ENCODE results near the gene SLC7A6OS. TPM values are rescaled to one million over a fixed set of nuclear protein-coding genes. Genes with fewer than 3 reads are reported as not detected.

Gene SLC7A6OS
- total and polyA plus RNA-seq, 10 of the 15 experiments (the other 5 are each of a cell fraction or from before 2014, with no cell fraction given), result 2.9 to 27.4 (median 16.9) TPM

- Histone ChIP-seq H4K20me1 (ENCODE audit: control insufficient read depth, insufficient read depth) (no peaks in the 10 kb centered on the region), H3K79me2 (ENCODE audit: control insufficient read depth, insufficient read depth, low read length) (peaks cover 57% of the 10 kb centered on the region), H3K27me3 (replicated peaks in 1 of 2; ENCODE audit: control insufficient read depth in 2 of 2, insufficient read depth in 2 of 2, low read length in 1 of 2) (no peaks in the 10 kb centered on the region), H3K9ac (ENCODE audit: control insufficient read depth, insufficient read depth, low read length) (peak overlapping the region; percentile 7; the same call in 1 of the 2 replicates), H3K9me3 (replicated peaks; ENCODE audit: control insufficient read depth, insufficient read depth, low read length) (no peaks in the 10 kb centered on the region), H3K27ac (ENCODE audit: control insufficient read depth, insufficient read depth) (peak overlapping the region; percentile 91), H2AFZ (ENCODE audit: control insufficient read depth, low read depth, low read length) (no peak overlapping the region), H3K4me3 (peak overlapping the region; percentile 23; the same call in 1 of the 2 replicates), H3K4me1 (ENCODE audit: control insufficient read depth, insufficient read depth, low read length) (peaks cover 86% of the 10 kb centered on the region), H3K4me2 (ENCODE audit: control insufficient read depth, insufficient read depth) (peak overlapping the region; percentile 77), H3K36me3 (ENCODE audit: control insufficient read depth in 2 of 2, insufficient read depth in 2 of 2, low read length in 1 of 2) (peaks cover 12 to 16% of the 10 kb centered on the region in 2 experiments; a peak in 3 of 4 replicates)
- RAD21 ChIA-PET (ENCODE audit: unreplicated experiment), result interaction anchor here (0.8 to 4.8 kb wide), 11 partner anchors 10 to 184 kb away, joined by 3 to 97 read pairs (median 7); partner anchors contain the start of genes PRMT7, SLC7A6 and SLC7A6OS
- FAIRE-seq (no peak), ATAC-seq (no peak), DNase-seq (ENCODE audit: low read depth, low spot score) (no peak)
- TF ChIP-seq CTCF (IDR thresholded peaks at IDR 0.05 in 2 of 3, conservative IDR thresholded peaks at IDR 0.05 in 1 of 3; ENCODE audit: control insufficient read depth in 2 of 3, extremely low read depth in 1 of 3, insufficient read depth in 1 of 3, low read depth in 3 of 3, low read length in 3 of 3), result no peak
- TF ChIP-seq CBX3 (IDR thresholded peaks at IDR 0.05; ENCODE audit: borderline replicate concordance, low read depth), result no peak
- TF ChIP-seq USF2 (IDR thresholded peaks at IDR 0.05; ENCODE audit: borderline replicate concordance, low read depth, low read length), result no peak
- TF ChIP-seq SUPT20H (IDR thresholded peaks at IDR 0.05; ENCODE audit: borderline replicate concordance, control insufficient read depth, low read depth, low read length), result no peak
- no peak for TF ChIP-seq NRF1 (conservative IDR thresholded peaks at IDR 0.05; ENCODE audit: low read depth, low read length)
- no peak for TF ChIP-seq CEBPZ (IDR thresholded peaks at IDR 0.05; ENCODE audit: low read depth, low read length)
- TF ChIP-seq SMAD5 (IDR thresholded peaks at IDR 0.05; ENCODE audit: low read depth), result no peak
- no peak for TF ChIP-seq TBL1XR1 (IDR thresholded peaks at IDR 0.05; ENCODE audit: low read depth, low read length)
- TF ChIP-seq IKZF2 (IDR thresholded peaks at IDR 0.05), result no peak
- TF ChIP-seq RCOR1 (conservative IDR thresholded peaks at IDR 0.05; ENCODE audit: low read depth, low read length), result no peak
- no peak for TF ChIP-seq SMAD1 (IDR thresholded peaks at IDR 0.05; ENCODE audit: low read depth, partially characterized antibody)
- in situ Hi-C loops (cut with MboI) (no loop called here), intact Hi-C loops (cut with micrococcal nuclease; ENCODE audit: unreplicated experiment) (no loop called here)
- POLR2A ChIA-PET, result interaction anchor here (0.5 to 11.1 kb wide), 19 partner anchors 9 to 674 kb away, joined by 3 to 177 read pairs (median 4); partner anchors contain the start of genes NFATC3, PRMT7, SLC7A6 and SLC7A6OS
- CTCF ChIA-PET, result interaction anchor here (1.0 to 5.2 kb wide), 8 partner anchors 9 to 42 kb away, joined by 3 to 126 read pairs (median 12); partner anchors contain the start of genes PRMT7, SLC7A6 and SLC7A6OS
- no TSS peak for BruUV-seq (replicated peaks)
- WGBS (ENCODE audit: insufficient coverage, insufficient replicate concordance, low lambda C conversion rate, missing lambda C conversion rate), result 96% methylated on average over 3 of the region's 3 CpGs
- SMC1A ChIA-PET (ENCODE audit: uncharacterized antibody, unreplicated experiment), result interaction anchor here (0.7 to 16.5 kb wide), 12 partner anchors 14 to 167 kb away, joined by 3 to 253 read pairs (median 5); partner anchors contain the start of genes PRMT7, SLC7A6 and SLC7A6OS
These were observed 25.1 kb downstream of the SLC7A6OS start for GRCh38 chr16:68285683-68286082.
